GM21367 (cell line): ENCODE measurements around the gene GP1BA.

ENCODE experiments used
- ATAC-seq: cut with Tn5 transposase; IDR thresholded peaks from one replicate; pipeline ENCODE4 v1.9.1; 2021; ENCODE audit not compliant: unreplicated experiment

The GP1BA gene

GRCh38 chr17:4949321-4950074 lies 17.4 kb downstream of the GP1BA start:
- ATAC-seq: no peak

- ATAC-seq: no peak
Observed at GRCh38 chr17:4950075-4950745, 18.1 kb downstream of the GP1BA start.

DNA sequence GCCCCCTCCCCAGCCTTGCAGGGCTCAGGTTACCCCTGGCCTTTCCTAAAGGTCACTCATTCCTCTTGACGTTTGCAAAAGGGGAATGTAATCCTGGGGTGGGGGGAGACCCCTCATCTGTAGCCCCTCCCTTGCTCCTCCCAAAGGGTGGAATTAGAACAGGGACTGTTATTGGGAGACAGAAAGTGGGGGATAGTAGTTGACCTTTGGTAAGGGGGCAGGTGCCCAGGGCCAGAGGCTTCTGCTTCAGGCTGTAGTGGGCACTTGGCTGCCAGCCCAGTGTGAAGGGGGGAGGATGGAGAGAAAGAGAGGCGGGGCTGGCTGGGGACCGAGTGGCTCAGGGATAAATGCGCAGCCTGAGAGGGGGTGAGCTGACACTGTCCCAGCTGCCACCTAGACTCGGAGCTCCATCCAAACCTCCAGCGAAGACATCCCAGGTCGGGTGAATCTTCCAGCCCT lies 18.7 kb downstream of the GP1BA start, which contains the start of gene ENO3:
Gene ENO3 (plus strand): TSS at position 374 of the 459 bp plus-strand sequence. CDS start 711 bp downstream, outside the sequence.
- ATAC-seq: no peak

- ATAC-seq: no peak
Observed at GRCh38 chr17:4951486-4951885, 19.4 kb downstream of the GP1BA start.

DNA sequence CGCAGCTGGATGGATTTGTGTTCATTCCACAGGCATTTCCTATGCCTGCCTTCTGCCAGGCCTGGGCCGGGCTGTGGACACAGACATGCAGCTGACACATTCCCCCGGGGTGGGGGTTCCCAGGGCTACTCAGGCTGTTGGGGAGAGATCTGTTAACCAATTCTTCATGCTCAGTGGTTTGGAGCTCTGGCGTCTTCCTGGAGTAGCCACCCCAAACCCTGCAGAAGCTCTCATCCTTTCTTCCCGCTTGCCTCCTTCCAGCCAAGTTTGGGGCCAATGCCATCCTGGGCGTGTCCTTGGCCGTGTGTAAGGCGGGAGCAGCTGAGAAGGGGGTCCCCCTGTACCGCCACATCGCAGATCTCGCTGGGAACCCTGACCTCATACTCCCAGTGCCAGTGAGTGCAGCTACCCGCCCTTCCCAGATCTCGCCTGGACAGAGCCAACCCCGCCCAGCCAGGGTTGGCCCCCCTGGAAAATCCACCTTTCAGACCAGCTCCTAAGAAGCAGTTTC lies 21.4 kb downstream of the GP1BA start:
- ATAC-seq: no peak

- ATAC-seq: no peak
Observed at GRCh38 chr17:4955091-4955490, 23.0 kb downstream of the GP1BA start.

GRCh38 chr17:4956493-4957061 lies 24.5 kb downstream of the GP1BA start:
- no peak for ATAC-seq

- ATAC-seq: no peak
Observed at GRCh38 chr17:4958102-4958501, 26.0 kb downstream of the GP1BA start.

GRCh38 chr17:4959261-4959965 lies 27.3 kb downstream of the GP1BA start:
- ATAC-seq: no peak

DNA sequence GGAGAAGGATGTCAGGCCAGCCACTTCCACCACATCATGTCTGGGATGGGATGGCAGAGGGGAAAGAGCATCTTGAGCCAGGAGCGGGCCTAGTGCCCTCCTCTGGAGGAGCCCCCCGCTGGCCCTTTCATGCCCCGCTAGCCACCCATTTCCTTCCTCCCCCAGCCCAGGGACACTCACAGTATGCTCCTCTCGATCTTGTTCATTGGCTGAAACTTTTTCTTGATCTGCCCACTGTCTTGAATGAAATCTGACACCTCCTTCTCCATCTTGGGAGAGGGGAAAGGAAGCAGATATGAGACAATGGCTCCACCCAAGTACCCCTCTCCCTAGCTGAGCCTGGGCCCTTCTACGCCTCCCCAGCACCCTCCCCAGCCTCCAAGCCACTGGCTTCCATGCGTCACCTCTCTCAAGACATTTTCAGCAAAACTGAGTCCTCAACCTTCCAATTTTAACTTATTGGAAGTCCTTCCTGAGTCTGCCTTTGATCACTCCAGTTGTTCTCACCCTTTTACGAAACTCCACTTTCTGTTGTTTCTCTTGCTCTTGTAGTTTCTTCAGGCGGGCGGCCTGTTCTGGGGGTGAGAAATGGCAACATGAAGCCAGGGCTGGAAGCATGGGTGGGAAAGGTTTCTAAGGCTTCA lies 28.3 kb downstream of the GP1BA start:
- ATAC-seq: no peak

DNA sequence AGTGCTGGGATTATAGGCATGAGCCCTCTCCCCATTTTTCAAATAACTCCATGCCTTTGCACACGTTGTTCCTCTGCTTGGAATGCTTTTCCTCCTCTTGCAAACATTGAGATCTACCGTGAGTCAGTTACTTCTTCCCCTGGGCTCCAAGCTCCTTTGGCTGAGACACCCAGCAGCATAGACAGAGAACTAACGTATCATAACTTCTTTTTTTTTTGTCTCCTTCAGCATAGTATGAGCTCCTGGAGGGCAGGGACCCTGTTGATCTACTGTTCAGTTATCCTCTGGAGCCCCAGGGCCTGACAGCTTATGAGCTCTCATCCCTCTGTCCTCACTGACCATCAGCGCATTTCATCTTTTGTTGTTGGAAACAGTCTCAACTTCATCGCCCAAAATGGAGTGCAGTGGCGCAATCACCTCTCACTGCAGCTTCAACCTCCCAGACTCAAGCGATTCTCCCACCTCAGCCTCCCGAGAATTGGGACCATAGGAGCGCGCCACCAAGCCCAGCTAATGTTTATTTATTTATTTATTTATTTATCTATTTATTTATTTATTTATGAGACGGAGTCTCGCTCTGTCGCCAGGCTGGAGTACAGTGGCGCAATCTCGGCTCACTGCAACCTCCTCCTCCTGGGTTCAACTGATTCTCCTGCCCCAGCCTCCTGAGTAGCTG lies 33.4 kb downstream of the GP1BA start:
- ATAC-seq: no peak

GRCh38 chr17:4966844-4967538 lies 34.9 kb downstream of the GP1BA start:
- ATAC-seq: peak; percentile 67

GRCh38 chr17:4967539-4968485 lies 35.7 kb downstream of the GP1BA start, which contains the start of gene SPAG7:
TSS of gene SPAG7 (minus strand) at chr17:4967817. CDS start at chr17:4967804, 13 bp downstream.
- peak; percentile 50 for ATAC-seq

GRCh38 chr17:4968486-4969046 lies 36.5 kb downstream of the GP1BA start:
- no peak for ATAC-seq

- ATAC-seq: no peak
Observed at GRCh38 chr17:4969047-4969550, 37.0 kb downstream of the GP1BA start.

DNA sequence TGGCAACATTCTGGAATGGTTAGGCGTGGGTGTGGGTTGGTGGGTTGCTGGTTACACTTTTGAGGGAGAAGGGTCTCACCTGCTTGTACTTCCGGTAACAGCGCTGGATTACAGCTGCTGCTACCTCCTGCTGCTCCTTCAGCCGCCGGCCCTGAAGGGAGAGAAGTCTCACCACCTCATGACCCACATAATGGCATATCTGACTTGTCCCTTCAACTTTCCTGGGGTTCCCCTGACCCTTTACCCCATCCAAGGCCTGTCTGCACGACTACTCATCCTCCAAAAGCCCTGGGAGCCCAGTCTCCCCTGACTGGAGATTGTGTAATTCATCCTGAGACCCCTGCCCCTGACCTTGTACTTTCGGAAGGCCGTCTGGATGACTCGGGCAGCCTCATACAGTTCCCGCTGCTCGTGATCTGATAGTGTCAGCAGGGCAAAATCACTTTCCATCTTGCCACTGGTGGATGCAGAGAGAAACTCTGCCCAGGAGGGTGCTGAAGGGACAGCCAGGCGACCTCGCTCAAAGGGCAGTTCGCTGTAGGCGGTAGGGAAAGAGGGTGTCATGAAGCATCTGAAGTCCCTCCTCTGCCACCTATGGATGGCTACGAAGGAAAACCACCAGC lies 37.6 kb downstream of the GP1BA start:
- no peak for ATAC-seq

DNA sequence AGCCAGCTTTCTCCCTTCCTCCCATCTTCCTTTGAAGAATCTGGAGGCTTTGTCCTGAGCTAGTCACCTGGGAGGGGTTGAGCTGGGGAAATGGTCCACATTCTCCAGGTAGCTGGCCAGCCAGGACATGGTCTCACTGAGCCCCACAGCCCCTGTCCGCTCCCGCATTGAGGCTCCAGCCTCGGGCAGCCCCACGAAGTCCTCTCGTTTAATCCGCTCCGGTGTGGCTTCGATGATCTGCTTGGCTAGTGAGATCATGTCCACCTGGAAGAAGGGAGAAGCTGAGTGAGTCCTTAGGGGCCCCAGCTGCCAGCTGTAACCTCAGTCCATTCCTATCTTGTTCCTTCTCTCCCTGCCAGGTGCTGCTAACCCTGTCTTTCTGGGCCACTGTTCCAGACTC lies 38.2 kb downstream of the GP1BA start:
- ATAC-seq: no peak
